Gastroesophageal sphincter (tissue), 4 donors: ENCODE measurements around the gene AR. TPM values are rescaled to one million over a fixed set of nuclear protein-coding genes. Genes with fewer than 3 reads are reported as not detected.

Experiments
- ATAC-seq: fragments of 150-250 bp; one replicate; pipeline ENCODE4 v1.9.1; 2016; ENCODE audit warnings: mild to moderate bottlenecking, moderate library complexity
- H3K27ac ChIP-seq, 4 donors: fragments of 200-600 bp; sonication (generic) in 3 of 4; 1 replicate in 3 of 4; 2 replicates in 1 of 4; pipeline ENCODE4 v1.5.1; 2016 to 2019
- H3K27me3 ChIP-seq: fragments of 200-600 bp; sonication (generic); one replicate; pipeline ENCODE4 v1.5.1; 2019
- H3K36me3 ChIP-seq, 2 donors: fragments of 200-600 bp; sonication (generic); one replicate each; pipeline ENCODE4 v1.5.1; 2019; ENCODE audit warnings: control low read depth in 1 of 2
- H3K4me1 ChIP-seq, 3 donors: fragments of 200-600 bp; sonication (generic); 1 replicate in 2 of 3; 2 replicates in 1 of 3; pipeline ENCODE4 v1.5.1; 2016 to 2019; ENCODE audit warnings: control low read depth in 2 of 3
- H3K4me3 ChIP-seq, 2 donors: fragments of 200-600 bp; sonication (generic); one replicate each; pipeline ENCODE4 v1.5.1; 2019; ENCODE audit warnings: mild to moderate bottlenecking in 1 of 2, moderate library complexity in 1 of 2
- H3K9me3 ChIP-seq, 3 donors: fragments of 200-600 bp; sonication (generic); one replicate each; pipeline ENCODE4 v1.5.1; 2017 to 2019; ENCODE audit warnings: control low read depth in 2 of 3
- CTCF ChIP-seq, 4 experiments: fragments of 200-600 bp in 2 of 4; fragments of 450-650 bp in 2 of 4; sonication (generic) in 1 of 4; IDR thresholded peaks; one replicate each; pipeline ENCODE4 v1.5.1; 2017 to 2019; ENCODE audit warnings: antibody characterized with exemption in 4 of 4, mild to moderate bottlenecking in 2 of 4, moderate library complexity in 2 of 4
- EP300 ChIP-seq: sonication (generic); formaldehyde crosslinking; IDR thresholded peaks from one replicate; pipeline ENCODE4 v1.6.1; 2017; ENCODE audit warnings: antibody characterized with exemption, mild to moderate bottlenecking
- POLR2A ChIP-seq, 2 donors: fragments of 450-650 bp; IDR thresholded peaks; one replicate each; pipeline ENCODE4 v1.6.1; 2017; ENCODE audit warnings: antibody characterized with exemption in 2 of 2, mild to moderate bottlenecking in 2 of 2, moderate library complexity in 1 of 2
- POLR2AphosphoS5 ChIP-seq: sonication (generic); formaldehyde crosslinking; IDR thresholded peaks from one replicate; pipeline ENCODE4 v1.6.1; 2017; ENCODE audit warnings: antibody characterized with exemption
- WGBS, 2 donors: methylation state at CpG; one replicate each; pipeline ENCODE4 v1.1.5; 2018; ENCODE audit warnings: low coverage in 1 of 2; 5-methylcytosine and 5-hydroxymethylcytosine counted together
- total RNA-seq, 4 donors: library from RNA; depleted of rRNA; stranded (reverse); fragments of >200 nt; gene quantifications; one replicate each; pipeline ENCODE4 v1.1.0, GENCODE V29; 2016

AR gene
- total RNA-seq, 4 donors from 2014 or later, result 2.9 to 9.8 (median 6.3) TPM

GRCh38 chrX:67546496-67547423 lies 2.9 kb downstream of the AR start:
- ATAC-seq, result no peak
- TF ChIP-seq POLR2A (IDR thresholded peaks at IDR 0.05) (no peak), POLR2AphosphoS5 (no peak), CTCF (IDR thresholded peaks at IDR 0.05) (no peak), EP300 (no peak)
- Histone ChIP-seq H3K27ac (peak overlapping the region in 2 of 4 donors; percentile 61 to 78), H3K4me1 (peaks cover 0 to 21% (median 0%) of the 10 kb centered on the region in 3 donors), H3K36me3 (no peaks in the 10 kb centered on the region), H3K4me3 (peak overlapping the region; percentile 43 to 57), H3K27me3 (no peaks in the 10 kb centered on the region), H3K9me3 (no peaks in the 10 kb centered on the region)
- 26 to 39% methylated on average over 2 to 3 of the region's 44 CpGs for WGBS, 2 donors

GRCh38 chrX:67555578-67556203 lies 11.9 kb downstream of the AR start:
- Histone ChIP-seq H3K27me3 (no peaks in the 10 kb centered on the region), H3K4me1 (no peaks in the 10 kb centered on the region), H3K9me3 (no peaks in the 10 kb centered on the region), H3K27ac (no peak overlapping the region), H3K4me3 (no peak overlapping the region), H3K36me3 (no peaks in the 10 kb centered on the region)
- whole genome bisulfite sequencing, 2 donors, result 33 to 89% methylated on average over 1 to 2 of the region's 7 CpGs
- no peak for ATAC-seq
- TF ChIP-seq POLR2AphosphoS5 (no peak), CTCF (IDR thresholded peaks at IDR 0.05) (peak; percentile 22 to 68 (median 26))

GRCh38 chrX:67558267-67558666 lies 14.4 kb downstream of the AR start:
- no peak for ATAC-seq
- Histone ChIP-seq H3K4me3 (no peak overlapping the region), H3K36me3 (no peaks in the 10 kb centered on the region), H3K27ac (no peak overlapping the region), H3K4me1 (no peaks in the 10 kb centered on the region), H3K9me3 (no peaks in the 10 kb centered on the region), H3K27me3 (no peaks in the 10 kb centered on the region)
- TF ChIP-seq POLR2AphosphoS5 (no peak), POLR2A (IDR thresholded peaks at IDR 0.05) (no peak), EP300 (no peak), CTCF (IDR thresholded peaks at IDR 0.05) (no peak)
- WGBS, 2 donors, result no CpG with 5 or more reads among the region's 1 CpG

- no peak for TF ChIP-seq EP300
- TF ChIP-seq CTCF (IDR thresholded peaks at IDR 0.05), result no peak
- TF ChIP-seq POLR2A (IDR thresholded peaks at IDR 0.05), result no peak
- TF ChIP-seq POLR2AphosphoS5, result no peak
- Histone ChIP-seq H3K4me3 (no peak overlapping the region), H3K9me3 (no peaks in the 10 kb centered on the region), H3K4me1 (peaks cover 0 to 7% (median 0%) of the 10 kb centered on the region in 3 donors), H3K27ac (no peak overlapping the region), H3K36me3 (no peaks in the 10 kb centered on the region), H3K27me3 (no peaks in the 10 kb centered on the region)
- 42 to 53% methylated on average over 4 to 5 of the region's 7 CpGs for WGBS, 2 donors
- peak; percentile 34 for ATAC-seq
Observed at GRCh38 chrX:67563469-67564448, 19.9 kb downstream of the AR start.
